A549 (cell line): Measurements from ENCODE around the gene OTUB2.

Experiments used
- CHD4 ChIP-seq: fragments of 200-600 bp; sonication (generic); IDR thresholded peaks from 2 replicates; pipeline ENCODE4 v1.6.1; 2016; ENCODE audit warnings: antibody characterized with exemption, mild to moderate bottlenecking, borderline replicate concordance
- CTCF ChIP-seq: fragments of >200 bp; sonication (Bioruptor Twin); formaldehyde crosslinking; IDR thresholded peaks from 3 replicates; pipeline ENCODE4 v1.5.1; 2016
- E2F6 ChIP-seq: IDR thresholded peaks from 2 replicates; pipeline ENCODE4 v1.6.1; 2012; ENCODE audit warnings: low read depth, borderline replicate concordance
- NR3C1 ChIP-seq: fragments of >200 bp; sonication (Bioruptor Twin); formaldehyde crosslinking; IDR thresholded peaks from 3 replicates; pipeline ENCODE4 v1.6.1; 2017
- RCOR1 ChIP-seq: fragments of 150-350 bp; IDR thresholded peaks from 2 replicates; pipeline ENCODE4 v1.6.1; 2014; ENCODE audit warnings: antibody characterized with exemption, low read length, low read depth

GRCh38 chr14:94018308-94018707 is 7.8 kb upstream of the OTUB2 start:
- TF ChIP-seq CTCF (no peak), NR3C1 (no peak), E2F6 (no peak), CHD4 (no peak), RCOR1 (no peak)
